ENCODE data around the gene RFNG.

The RFNG gene

GRCh38 chr17:82031303-82031884 lies 20.2 kb downstream of the RFNG start, which contains the start of gene RAC3:
RAC3 (plus strand) TSS chr17:82031678; CDS start chr17:82031762, 84 bp downstream.
- Histone ChIP-seq H2BK5ac (ENCODE audit: low read length) (no peak within 1 kb of the TSS), H3K4me1 (ENCODE audit: control insufficient read depth, low read depth, low read length) (no peaks in the 10 kb centered on the region), H3K27ac (ENCODE audit: low read depth, low read length) (peak within 1 kb of the TSS; percentile 22), H2BK120ac (ENCODE audit: low read depth, low read length) (no peak within 1 kb of the TSS), H3K79me2 (ENCODE audit: control insufficient read depth, insufficient read depth, low read length) (no peaks in the 10 kb centered on the region), H3K4me3 (ENCODE audit: low read length) (peak within 1 kb of the TSS; percentile 60), H3K9ac (ENCODE audit: low read length) (peak within 1 kb of the TSS; percentile 92), H3K27me3 (ENCODE audit: insufficient read depth, low read length, poor library complexity) (no peaks in the 10 kb centered on the region), H2AK5ac (ENCODE audit: low read length) (peak within 1 kb of the TSS; percentile 11), H3K79me1 (ENCODE audit: low read length) (no peaks in the 10 kb centered on the region), H3K36me3 (ENCODE audit: control insufficient read depth, insufficient read depth, low read length) (no peaks in the 10 kb centered on the region), H4K8ac (ENCODE audit: low read depth, low read length) (no peak within 1 kb of the TSS), H3K4me2 (ENCODE audit: low read length) (peak within 1 kb of the TSS; percentile 70), H4K5ac (ENCODE audit: low read length) (no peak within 1 kb of the TSS), H3K4ac (ENCODE audit: low read depth, low read length) (no peak within 1 kb of the TSS), H3K18ac (ENCODE audit: low read length) (peak within 1 kb of the TSS; percentile 40), H3K56ac (ENCODE audit: low read length) (peak within 1 kb of the TSS; percentile 96), H3K23ac (ENCODE audit: low read length) (peak within 1 kb of the TSS; percentile 99), H2BK15ac (replicated peaks; ENCODE audit: low read depth) (no peak within 1 kb of the TSS)
- no CpG with 5 or more reads among the region's 96 CpGs for WGBS (ENCODE audit: extremely low coverage, insufficient coverage, low lambda C conversion rate)
- DNase-seq = peak; percentile 60

DNA sequence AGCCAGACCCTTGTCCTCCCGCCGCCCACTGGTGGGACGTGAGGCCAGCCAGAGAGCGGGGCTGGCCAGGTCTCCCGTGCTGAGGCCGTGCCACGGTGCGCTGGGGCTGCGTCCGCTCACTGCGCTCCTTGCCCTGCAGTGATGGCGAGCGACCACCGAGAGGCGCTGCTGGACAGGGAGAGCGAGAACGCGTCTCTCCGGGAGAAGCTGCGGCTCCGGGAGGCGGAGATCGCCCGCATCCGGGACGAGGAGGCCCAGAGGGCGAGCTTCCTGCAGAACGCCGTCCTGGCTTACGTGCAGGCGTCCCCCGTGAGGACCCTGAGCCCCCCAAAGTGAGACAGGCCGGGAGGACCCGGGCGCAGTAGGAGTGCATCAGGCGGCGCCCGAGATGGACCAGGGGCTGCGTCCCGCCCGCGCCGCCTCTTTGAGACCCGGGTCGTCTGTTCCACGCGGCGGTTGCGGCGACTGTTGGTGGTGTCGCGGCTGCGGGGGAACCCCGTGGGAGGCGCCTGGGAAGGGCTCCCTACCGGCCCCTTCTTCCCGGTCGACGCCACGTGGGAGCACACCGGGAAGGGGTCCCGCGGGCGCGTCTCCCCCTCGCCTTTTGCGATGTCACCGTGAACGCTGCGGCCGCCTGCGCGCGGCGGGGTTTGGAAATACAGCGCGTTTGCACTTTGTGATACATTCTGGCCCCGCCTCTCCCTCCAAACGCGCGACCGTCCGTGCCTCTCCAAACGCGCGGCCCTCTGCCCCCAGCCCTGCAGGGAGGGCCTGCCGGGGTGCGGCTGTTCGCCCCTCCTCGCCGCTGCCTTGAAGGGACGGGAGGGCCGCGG lies 20.9 kb downstream of the RFNG start:
- peak; percentile 83 for DNase-seq
- H3K9ac ChIP-seq (ENCODE audit: low read length) = peak overlapping the region; percentile 74
- H3K79me2 ChIP-seq (ENCODE audit: control insufficient read depth, insufficient read depth, low read length) = no peaks in the 10 kb centered on the region
- H3K36me3 ChIP-seq (ENCODE audit: control insufficient read depth, insufficient read depth, low read length) = no peaks in the 10 kb centered on the region
- H3K4me3 ChIP-seq (ENCODE audit: low read length) = peak overlapping the region; percentile 37
- H3K27me3 ChIP-seq (ENCODE audit: insufficient read depth, low read length, poor library complexity) = no peaks in the 10 kb centered on the region
- peak overlapping the region; percentile 84 for H3K56ac ChIP-seq (ENCODE audit: low read length)
- WGBS (ENCODE audit: extremely low coverage, insufficient coverage, low lambda C conversion rate) = no CpG with 5 or more reads among the region's 94 CpGs
- H3K4me1 ChIP-seq (ENCODE audit: control insufficient read depth, low read depth, low read length) = no peaks in the 10 kb centered on the region
- H3K18ac ChIP-seq (ENCODE audit: low read length) = peak overlapping the region; percentile 40
- peak overlapping the region; percentile 52 for H3K4me2 ChIP-seq (ENCODE audit: low read length)
- peak overlapping the region; percentile 22 for H3K27ac ChIP-seq (ENCODE audit: low read depth, low read length)
- no peak overlapping the region for H4K5ac ChIP-seq (ENCODE audit: low read length)
- no peaks in the 10 kb centered on the region for H3K79me1 ChIP-seq (ENCODE audit: low read length)
- H2BK120ac ChIP-seq (ENCODE audit: low read depth, low read length) = no peak overlapping the region
- no peak overlapping the region for H3K4ac ChIP-seq (ENCODE audit: low read depth, low read length)
- H3K23ac ChIP-seq (ENCODE audit: low read length) = peak overlapping the region; percentile 99
- no peak overlapping the region for H4K8ac ChIP-seq (ENCODE audit: low read depth, low read length)
- H2AK5ac ChIP-seq (ENCODE audit: low read length) = no peak overlapping the region
- H2BK5ac ChIP-seq (ENCODE audit: low read length) = no peak overlapping the region
- H2BK15ac ChIP-seq (replicated peaks; ENCODE audit: low read depth) = no peak overlapping the region

DNA sequence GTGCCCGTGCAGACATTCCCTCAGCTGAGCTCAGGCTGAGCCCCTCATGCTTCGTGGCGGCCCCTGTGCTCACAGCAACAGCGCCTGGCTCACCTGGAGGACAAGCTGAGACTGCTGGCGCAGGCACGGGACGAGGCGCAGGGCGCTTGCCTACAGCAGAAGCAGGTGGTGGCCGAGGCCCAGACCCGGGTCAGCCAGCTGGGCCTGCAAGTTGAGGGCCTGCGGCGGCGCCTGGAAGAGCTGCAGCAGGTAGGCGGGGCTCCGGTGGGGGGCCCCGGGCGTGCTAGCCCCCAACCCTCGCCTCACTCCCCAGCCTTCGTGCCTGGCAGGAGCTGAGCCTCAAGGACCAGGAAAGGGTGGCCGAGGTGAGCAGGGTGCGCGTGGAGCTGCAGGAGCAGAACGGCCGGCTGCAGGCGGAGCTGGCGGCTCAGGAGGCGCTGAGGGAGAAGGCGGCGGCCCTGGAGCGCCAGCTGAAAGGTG lies 21.6 kb downstream of the RFNG start:
- no peaks in the 10 kb centered on the region for H3K4me1 ChIP-seq (ENCODE audit: control insufficient read depth, low read depth, low read length)
- H3K79me2 ChIP-seq (ENCODE audit: control insufficient read depth, insufficient read depth, low read length) = no peaks in the 10 kb centered on the region
- H3K4ac ChIP-seq (ENCODE audit: low read depth, low read length) = no peak overlapping the region
- H3K27ac ChIP-seq (ENCODE audit: low read depth, low read length) = no peak overlapping the region
- no peak overlapping the region for H3K4me3 ChIP-seq (ENCODE audit: low read length)
- no peak overlapping the region for H2BK15ac ChIP-seq (replicated peaks; ENCODE audit: low read depth)
- no peak overlapping the region for H2AK5ac ChIP-seq (ENCODE audit: low read length)
- H2BK5ac ChIP-seq (ENCODE audit: low read length) = no peak overlapping the region
- H3K56ac ChIP-seq (ENCODE audit: low read length) = no peak overlapping the region
- no peak overlapping the region for H3K9ac ChIP-seq (ENCODE audit: low read length)
- H3K36me3 ChIP-seq (ENCODE audit: control insufficient read depth, insufficient read depth, low read length) = no peaks in the 10 kb centered on the region
- H4K8ac ChIP-seq (ENCODE audit: low read depth, low read length) = no peak overlapping the region
- no peak overlapping the region for H4K5ac ChIP-seq (ENCODE audit: low read length)
- WGBS (ENCODE audit: extremely low coverage, insufficient coverage, low lambda C conversion rate) = no CpG with 5 or more reads among the region's 31 CpGs
- no peaks in the 10 kb centered on the region for H3K27me3 ChIP-seq (ENCODE audit: insufficient read depth, low read length, poor library complexity)
- H3K4me2 ChIP-seq (ENCODE audit: low read length) = no peak overlapping the region
- no peak for DNase-seq
- no peak overlapping the region for H3K18ac ChIP-seq (ENCODE audit: low read length)
- no peak overlapping the region for H3K23ac ChIP-seq (ENCODE audit: low read length)
- no peak overlapping the region for H2BK120ac ChIP-seq (ENCODE audit: low read depth, low read length)
- H3K79me1 ChIP-seq (ENCODE audit: low read length) = no peaks in the 10 kb centered on the region

GRCh38 chr17:82029391-82029790 lies 22.2 kb downstream of the RFNG start:
- Histone ChIP-seq H3K4ac (ENCODE audit: low read depth, low read length) (no peak overlapping the region), H2BK15ac (replicated peaks; ENCODE audit: low read depth) (no peak overlapping the region), H2BK5ac (ENCODE audit: low read length) (no peak overlapping the region), H4K5ac (ENCODE audit: low read length) (no peak overlapping the region), H2AK5ac (ENCODE audit: low read length) (no peak overlapping the region), H3K36me3 (ENCODE audit: control insufficient read depth, insufficient read depth, low read length) (no peaks in the 10 kb centered on the region), H3K23ac (ENCODE audit: low read length) (no peak overlapping the region), H3K79me2 (ENCODE audit: control insufficient read depth, insufficient read depth, low read length) (no peaks in the 10 kb centered on the region), H3K9ac (ENCODE audit: low read length) (no peak overlapping the region), H3K4me1 (ENCODE audit: control insufficient read depth, low read depth, low read length) (no peaks in the 10 kb centered on the region), H3K79me1 (ENCODE audit: low read length) (no peaks in the 10 kb centered on the region), H4K8ac (ENCODE audit: low read depth, low read length) (no peak overlapping the region), H3K27me3 (ENCODE audit: insufficient read depth, low read length, poor library complexity) (no peaks in the 10 kb centered on the region), H3K4me3 (ENCODE audit: low read length) (no peak overlapping the region), H3K56ac (ENCODE audit: low read length) (no peak overlapping the region), H3K4me2 (ENCODE audit: low read length) (no peak overlapping the region), H3K18ac (ENCODE audit: low read length) (no peak overlapping the region), H3K27ac (ENCODE audit: low read depth, low read length) (no peak overlapping the region), H2BK120ac (ENCODE audit: low read depth, low read length) (no peak overlapping the region)
- DNase-seq = no peak
- WGBS (ENCODE audit: extremely low coverage, insufficient coverage, low lambda C conversion rate) = no CpG with 5 or more reads among the region's 16 CpGs

DNA sequence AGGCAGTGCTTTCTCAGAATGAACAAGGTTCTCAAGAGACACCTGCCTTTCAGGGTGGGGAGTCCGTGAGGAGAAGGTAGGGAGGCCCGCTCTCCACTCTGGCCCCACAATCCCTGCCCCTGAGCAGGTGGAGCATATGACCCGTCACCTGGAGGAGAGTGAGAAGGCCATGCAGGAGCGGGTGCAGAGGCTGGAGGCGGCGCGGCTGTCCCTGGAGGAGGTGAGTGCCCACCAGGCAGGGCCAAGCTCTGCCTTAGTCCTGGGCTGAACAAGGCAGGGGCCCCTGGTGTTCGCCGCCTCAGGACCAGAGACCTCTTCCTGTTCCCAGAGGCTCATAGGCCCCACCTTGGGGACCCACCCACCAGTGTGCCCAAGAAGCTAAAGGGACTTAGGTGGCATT lies 22.6 kb downstream of the RFNG start:
- Histone ChIP-seq H2AK5ac (ENCODE audit: low read length) (no peak overlapping the region), H4K5ac (ENCODE audit: low read length) (no peak overlapping the region), H3K56ac (ENCODE audit: low read length) (no peak overlapping the region), H3K4ac (ENCODE audit: low read depth, low read length) (no peak overlapping the region), H4K8ac (ENCODE audit: low read depth, low read length) (no peak overlapping the region), H3K36me3 (ENCODE audit: control insufficient read depth, insufficient read depth, low read length) (no peaks in the 10 kb centered on the region), H3K9ac (ENCODE audit: low read length) (no peak overlapping the region), H3K4me1 (ENCODE audit: control insufficient read depth, low read depth, low read length) (no peaks in the 10 kb centered on the region), H3K79me1 (ENCODE audit: low read length) (no peaks in the 10 kb centered on the region), H3K79me2 (ENCODE audit: control insufficient read depth, insufficient read depth, low read length) (no peaks in the 10 kb centered on the region), H3K27ac (ENCODE audit: low read depth, low read length) (no peak overlapping the region), H3K4me3 (ENCODE audit: low read length) (no peak overlapping the region), H3K23ac (ENCODE audit: low read length) (no peak overlapping the region), H3K27me3 (ENCODE audit: insufficient read depth, low read length, poor library complexity) (no peaks in the 10 kb centered on the region), H2BK120ac (ENCODE audit: low read depth, low read length) (no peak overlapping the region), H3K18ac (ENCODE audit: low read length) (no peak overlapping the region), H2BK5ac (ENCODE audit: low read length) (no peak overlapping the region), H3K4me2 (ENCODE audit: low read length) (no peak overlapping the region), H2BK15ac (replicated peaks; ENCODE audit: low read depth) (no peak overlapping the region)
- WGBS (ENCODE audit: extremely low coverage, insufficient coverage, low lambda C conversion rate) = no CpG with 5 or more reads among the region's 9 CpGs
- DNase-seq = no peak

Data from mesendoderm (in vitro differentiated cells).